Fibroblast of skin of abdomen (primary cell): ENCODE data around the gene VSX1. TPM values are rescaled to one million over a fixed set of nuclear protein-coding genes. Genes with fewer than 3 reads are reported as not detected.

Experiments
- DNase-seq: peaks from one replicate; pipeline ENCODE4 v3.0.0-alpha.2; 2013
- polyA plus RNA-seq, 2 experiments: library from polyadenylated mRNA; unstranded; fragments of 120-200 nt; gene quantifications; one replicate each; pipeline ENCODE4 v1.2.1, GENCODE V29; 2013; ENCODE audit not compliant: insufficient read length in 2 of 2

VSX1 gene
- polyA plus RNA-seq (2013, experiment 1 of 2; ENCODE audit: insufficient read length) = not detected
- not detected for polyA plus RNA-seq (2013, experiment 2 of 2; ENCODE audit: insufficient read length)

GRCh38 chr20:25081730-25082497, at the start of gene VSX1:
Gene VSX1 (minus strand): TSS chr20:25082141. CDS start chr20:25082096, 45 bp downstream.
- no peak for DNase-seq

GRCh38 chr20:25129908-25130307, 48.0 kb upstream of the VSX1 start:
- DNase-seq = no peak

- no peak for DNase-seq
Measured at GRCh38 chr20:25129428-25129827, 47.5 kb upstream of the VSX1 start.

GRCh38 chr20:25128649-25129048, 46.7 kb upstream of the VSX1 start:
- DNase-seq = no peak

- DNase-seq = no peak
Measured at GRCh38 chr20:25127761-25128537, 46.0 kb upstream of the VSX1 start.

- DNase-seq = no peak
Measured at GRCh38 chr20:25126204-25127029, 44.5 kb upstream of the VSX1 start.

- DNase-seq = no peak
Measured at GRCh38 chr20:25125636-25126035, 43.7 kb upstream of the VSX1 start.

GRCh38 chr20:25120920-25121319, 39.0 kb upstream of the VSX1 start:
- DNase-seq = no peak

- DNase-seq = no peak
Measured at GRCh38 chr20:25120457-25120856, 38.5 kb upstream of the VSX1 start.

GRCh38 chr20:25118529-25118928, 36.6 kb upstream of the VSX1 start:
- DNase-seq = no peak

GRCh38 chr20:25117990-25118389, 36.0 kb upstream of the VSX1 start:
- DNase-seq = no peak

GRCh38 chr20:25116739-25117458, 35.0 kb upstream of the VSX1 start:
- DNase-seq = no peak

- no peak for DNase-seq
Measured at GRCh38 chr20:25103526-25103925, 21.6 kb upstream of the VSX1 start.

- DNase-seq = no peak
Measured at GRCh38 chr20:25100914-25101313, 19.0 kb upstream of the VSX1 start.

GRCh38 chr20:25099601-25100140, 17.7 kb upstream of the VSX1 start:
- DNase-seq = no peak

- DNase-seq = no peak
Measured at GRCh38 chr20:25097498-25097897, 15.6 kb upstream of the VSX1 start.

- no peak for DNase-seq
Measured at GRCh38 chr20:25090492-25091429, 8.8 kb upstream of the VSX1 start.

GRCh38 chr20:25089662-25090061, 7.7 kb upstream of the VSX1 start:
- DNase-seq = no peak

- DNase-seq = no peak
Measured at GRCh38 chr20:25089096-25089495, 7.2 kb upstream of the VSX1 start.

- DNase-seq = no peak
Measured at GRCh38 chr20:25088267-25088666, 6.3 kb upstream of the VSX1 start.
